ENCODE measurements around the gene MAP3K9. TPM values are rescaled to one million over a fixed set of nuclear protein-coding genes. Genes with fewer than 3 reads are reported as not detected.

Gene MAP3K9
- total and polyA plus RNA-seq, 7 donors: 0.36 to 4.7 (median 0.60) TPM

DNA sequence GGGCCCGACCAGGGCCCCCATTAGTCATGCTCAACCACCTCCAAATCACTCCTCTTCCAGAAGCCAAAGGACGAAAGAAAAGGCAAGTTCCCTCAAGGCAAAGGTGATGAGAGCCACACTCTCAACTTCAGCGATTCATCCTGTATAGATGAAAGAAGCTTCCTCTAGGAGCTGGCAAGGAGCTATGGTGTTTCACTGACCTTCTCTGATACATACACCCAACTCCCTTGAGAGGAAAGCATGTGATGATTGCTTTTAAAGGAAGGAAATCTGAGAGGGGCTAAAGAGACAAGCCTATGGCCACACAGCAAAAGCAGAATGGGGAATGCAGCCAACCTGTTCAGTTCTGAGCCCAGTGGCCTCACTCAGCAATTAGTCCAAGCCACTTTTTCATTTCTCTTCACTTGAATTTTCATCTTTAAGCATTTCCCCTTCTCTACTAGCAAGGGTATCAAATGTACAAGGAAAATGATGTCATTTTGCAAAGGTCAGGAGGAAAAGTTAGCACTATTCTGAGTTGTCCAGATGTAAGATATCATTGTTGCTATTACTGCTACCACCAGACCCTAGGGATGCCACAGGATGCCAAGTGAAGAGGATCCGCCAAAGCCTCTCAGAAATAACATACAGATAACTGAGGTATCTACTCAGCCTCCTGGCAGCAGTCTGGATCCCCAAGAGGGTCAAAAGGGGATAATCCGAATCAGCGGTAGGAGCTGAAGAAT, 82.5 kb downstream of the MAP3K9 start:
- no peak overlapping the region for H3K27ac ChIP-seq
- H3K36me3 ChIP-seq: no peaks in the 10 kb centered on the region
- H3K4me3 ChIP-seq: no peak overlapping the region
- intact Hi-C loops (cut with DNase I): no loop called here
- DNase-seq: no peak
- H3K27me3 ChIP-seq: no peaks in the 10 kb centered on the region
- no peaks in the 10 kb centered on the region for H3K9me3 ChIP-seq
- 83 to 93% methylated on average over 6 of the region's 6 CpGs for WGBS, 2 donors
- no peaks in the 10 kb centered on the region for H3K4me1 ChIP-seq
- TF ChIP-seq POLR2A (IDR thresholded peaks at IDR 0.05): no peak
- TF ChIP-seq, protein P1, sequence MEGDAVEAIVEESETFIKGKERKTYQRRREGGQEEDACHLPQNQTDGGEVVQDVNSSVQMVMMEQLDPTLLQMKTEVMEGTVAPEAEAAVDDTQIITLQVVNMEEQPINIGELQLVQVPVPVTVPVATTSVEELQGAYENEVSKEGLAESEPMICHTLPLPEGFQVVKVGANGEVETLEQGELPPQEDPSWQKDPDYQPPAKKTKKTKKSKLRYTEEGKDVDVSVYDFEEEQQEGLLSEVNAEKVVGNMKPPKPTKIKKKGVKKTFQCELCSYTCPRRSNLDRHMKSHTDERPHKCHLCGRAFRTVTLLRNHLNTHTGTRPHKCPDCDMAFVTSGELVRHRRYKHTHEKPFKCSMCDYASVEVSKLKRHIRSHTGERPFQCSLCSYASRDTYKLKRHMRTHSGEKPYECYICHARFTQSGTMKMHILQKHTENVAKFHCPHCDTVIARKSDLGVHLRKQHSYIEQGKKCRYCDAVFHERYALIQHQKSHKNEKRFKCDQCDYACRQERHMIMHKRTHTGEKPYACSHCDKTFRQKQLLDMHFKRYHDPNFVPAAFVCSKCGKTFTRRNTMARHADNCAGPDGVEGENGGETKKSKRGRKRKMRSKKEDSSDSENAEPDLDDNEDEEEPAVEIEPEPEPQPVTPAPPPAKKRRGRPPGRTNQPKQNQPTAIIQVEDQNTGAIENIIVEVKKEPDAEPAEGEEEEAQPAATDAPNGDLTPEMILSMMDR (IDR thresholded peaks at IDR 0.05): no peak
- no peak for TF ChIP-seq POLR2AphosphoS5 (IDR thresholded peaks at IDR 0.05)
- TF ChIP-seq EP300 (IDR thresholded peaks at IDR 0.05): no peak

DNA sequence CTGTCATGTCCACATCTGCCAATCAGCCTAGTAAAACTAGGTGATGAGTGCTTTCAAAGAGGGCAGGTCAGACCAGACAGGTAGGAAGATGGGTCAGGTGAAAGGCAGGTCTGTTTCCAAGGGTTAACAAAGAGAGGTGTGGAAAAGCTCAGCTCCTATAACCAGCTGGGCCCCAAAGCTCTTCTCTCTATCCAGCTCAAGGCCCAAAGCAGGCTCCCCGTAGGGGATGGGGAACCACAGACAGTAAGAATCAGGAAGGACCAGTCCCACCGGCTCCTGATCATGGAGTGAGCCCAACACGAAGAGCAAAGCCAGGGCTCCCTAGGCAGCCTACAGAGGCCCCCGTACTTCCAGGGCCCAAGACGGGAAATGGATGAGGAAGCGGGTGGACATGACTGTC, 84.4 kb downstream of the MAP3K9 start:
- no peak for DNase-seq
- no peaks in the 10 kb centered on the region for H3K27me3 ChIP-seq
- H3K4me1 ChIP-seq: no peaks in the 10 kb centered on the region
- H3K9me3 ChIP-seq: no peaks in the 10 kb centered on the region
- no peaks in the 10 kb centered on the region for H3K36me3 ChIP-seq
- intact Hi-C loops (cut with DNase I): no loop called here
- TF ChIP-seq, protein P1 (IDR thresholded peaks at IDR 0.05): no peak
- TF ChIP-seq POLR2A (IDR thresholded peaks at IDR 0.05): no peak
- TF ChIP-seq POLR2AphosphoS5 (IDR thresholded peaks at IDR 0.05): no peak
- no peak for TF ChIP-seq EP300 (IDR thresholded peaks at IDR 0.05)
- H3K4me3 ChIP-seq: no peak overlapping the region
- WGBS, 2 donors: 92 to 98% methylated on average over 6 of the region's 6 CpGs
- no peak overlapping the region for H3K27ac ChIP-seq

DNA sequence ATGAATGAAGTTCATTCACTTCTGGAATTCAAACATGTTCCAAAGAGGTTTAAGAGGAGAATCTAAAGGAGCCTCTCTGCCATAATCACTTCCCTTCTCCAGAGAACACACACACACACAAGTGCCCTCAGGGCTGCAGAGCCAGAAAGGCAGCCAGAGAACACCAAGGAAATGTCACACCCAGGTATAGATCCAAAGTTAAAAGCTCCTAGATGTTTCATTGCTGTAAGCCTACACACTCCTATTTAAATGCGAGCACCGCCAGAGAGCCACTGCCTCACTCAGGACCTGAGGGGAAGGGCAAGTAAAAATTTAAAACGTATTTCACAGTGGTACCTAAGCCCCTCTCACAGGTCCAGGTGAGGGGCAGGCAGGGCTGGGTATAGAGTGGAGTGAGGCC, 85.2 kb downstream of the MAP3K9 start:
- DNase-seq: no peak
- no peaks in the 10 kb centered on the region for H3K36me3 ChIP-seq
- no peaks in the 10 kb centered on the region for H3K4me1 ChIP-seq
- no peaks in the 10 kb centered on the region for H3K27me3 ChIP-seq
- TF ChIP-seq POLR2A (IDR thresholded peaks at IDR 0.05) (no peak), POLR2AphosphoS5 (IDR thresholded peaks at IDR 0.05) (no peak), EP300 (IDR thresholded peaks at IDR 0.05) (no peak)
- TF ChIP-seq, protein P1 (IDR thresholded peaks at IDR 0.05): no peak
- H3K9me3 ChIP-seq: no peaks in the 10 kb centered on the region
- intact Hi-C loops (cut with DNase I): no loop called here
- 88 to 89% methylated on average over 3 of the region's 3 CpGs for WGBS, 2 donors
- no peak overlapping the region for H3K27ac ChIP-seq
- no peak overlapping the region for H3K4me3 ChIP-seq

DNA sequence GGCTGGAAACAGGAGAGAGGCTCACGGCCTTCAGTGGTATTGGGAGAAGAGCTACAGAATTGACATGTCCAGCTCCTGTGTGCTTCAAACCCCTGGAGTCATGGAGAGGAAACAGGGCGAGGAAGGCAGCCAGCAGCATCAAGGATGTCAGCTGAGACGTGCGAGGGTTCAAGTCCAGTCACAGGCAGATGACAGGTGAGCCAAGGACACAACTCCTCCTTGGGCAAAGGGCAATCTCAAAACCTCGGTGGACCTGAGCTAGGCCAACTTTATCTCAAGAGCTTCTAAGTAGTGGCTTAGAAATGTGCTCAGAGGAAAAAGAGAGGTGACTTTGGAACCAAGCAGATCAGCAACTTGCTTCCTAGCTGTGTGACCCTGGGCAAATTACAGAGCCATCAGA, 86.0 kb downstream of the MAP3K9 start:
- Histone ChIP-seq H3K27ac (no peak overlapping the region), H3K4me1 (no peaks in the 10 kb centered on the region), H3K4me3 (no peak overlapping the region), H3K9me3 (no peaks in the 10 kb centered on the region), H3K27me3 (no peaks in the 10 kb centered on the region), H3K36me3 (no peaks in the 10 kb centered on the region)
- no peak for DNase-seq
- TF ChIP-seq, protein P1 (IDR thresholded peaks at IDR 0.05): no peak
- TF ChIP-seq POLR2AphosphoS5 (IDR thresholded peaks at IDR 0.05) (no peak), EP300 (IDR thresholded peaks at IDR 0.05) (no peak), POLR2A (IDR thresholded peaks at IDR 0.05) (no peak)
- intact Hi-C loops (cut with DNase I): no loop called here
- 70 to 86% methylated on average over 5 of the region's 5 CpGs for WGBS, 2 donors

DNA sequence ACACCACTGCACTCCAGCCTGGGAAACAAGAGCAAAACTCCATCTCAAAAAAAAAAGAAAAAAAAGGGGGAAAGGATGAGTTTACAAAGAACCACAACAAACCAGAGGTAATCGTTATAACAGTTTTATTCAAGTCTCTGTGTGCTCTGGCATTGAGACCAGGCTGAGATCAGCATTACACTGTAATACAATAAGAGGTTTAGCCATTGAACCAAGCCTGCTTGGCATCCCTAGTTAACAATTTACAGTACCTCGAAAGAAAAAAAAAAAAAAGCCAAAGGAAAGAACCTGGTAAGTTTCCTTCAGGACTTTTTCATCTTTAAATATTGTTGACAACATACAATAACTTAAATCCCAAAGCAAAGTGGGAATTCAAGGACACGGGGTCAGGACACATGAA, 86.9 kb downstream of the MAP3K9 start:
- intact Hi-C loops (cut with DNase I): no loop called here
- no peaks in the 10 kb centered on the region for H3K36me3 ChIP-seq

More for the DNA sequence above, 86.9 kb downstream of the MAP3K9 start:
- H3K4me3 ChIP-seq: no peak overlapping the region
- H3K4me1 ChIP-seq: no peaks in the 10 kb centered on the region
- H3K27ac ChIP-seq: no peak overlapping the region
- TF ChIP-seq POLR2A (IDR thresholded peaks at IDR 0.05): no peak
- no peak for TF ChIP-seq POLR2AphosphoS5 (IDR thresholded peaks at IDR 0.05)
- TF ChIP-seq, protein P1 (IDR thresholded peaks at IDR 0.05): no peak
- no peak for TF ChIP-seq EP300 (IDR thresholded peaks at IDR 0.05)
- no peak for DNase-seq
- H3K27me3 ChIP-seq: no peaks in the 10 kb centered on the region
- WGBS, 2 donors: 35 to 67% methylated on average over 3 of the region's 3 CpGs
- no peaks in the 10 kb centered on the region for H3K9me3 ChIP-seq

Measured in sigmoid colon (tissue), 7 donors.